Keratinocyte (primary cell): ENCODE measurements around the gene PTPN14.

Source experiments
- EZH2 ChIP-seq: IDR thresholded peaks from one replicate; pipeline ENCODE4 v1.6.1; 2012; ENCODE audit warnings: inconsistent platforms, mild to moderate bottlenecking, low read length, moderate library complexity
- TF ChIP-seq, protein P1 (sequence below), 3 experiments: IDR thresholded peaks in 1 of 3; conservative IDR thresholded peaks in 1 of 3; optimal IDR thresholded peaks in 1 of 3; 2 replicates in 2 of 3; 3 replicates in 1 of 3; pipeline versions ENCODE3 to v1.5.1; 2011; ENCODE audit warnings: low read length in 3 of 3, mild to moderate bottlenecking in 3 of 3, moderate library complexity in 2 of 3, control low read depth in 1 of 3, inconsistent platforms in 1 of 3; ENCODE audit not compliant: insufficient read depth in 2 of 3; ENCODE audit errors: extremely low read depth in 1 of 3

DNA sequence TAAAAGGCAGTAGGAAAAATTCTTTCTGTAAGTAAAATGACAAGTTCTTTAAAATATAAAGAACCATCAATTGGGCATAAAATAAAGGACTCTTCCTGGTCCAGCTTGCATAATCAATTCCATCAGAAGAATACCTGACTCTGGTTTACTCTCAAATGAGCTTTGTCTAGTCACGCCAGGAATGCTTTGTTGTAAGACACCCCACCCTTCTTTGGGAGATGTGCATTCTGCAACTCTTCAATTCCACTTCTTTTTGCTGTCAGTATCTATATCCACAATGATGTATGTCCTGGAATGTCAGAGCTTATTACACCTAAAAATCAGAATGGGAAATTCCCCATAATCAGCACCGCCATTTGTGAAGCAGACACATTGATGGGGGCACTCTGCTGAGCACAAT is 76.1 kb downstream of the PTPN14 start:
- TF ChIP-seq, protein P1, sequence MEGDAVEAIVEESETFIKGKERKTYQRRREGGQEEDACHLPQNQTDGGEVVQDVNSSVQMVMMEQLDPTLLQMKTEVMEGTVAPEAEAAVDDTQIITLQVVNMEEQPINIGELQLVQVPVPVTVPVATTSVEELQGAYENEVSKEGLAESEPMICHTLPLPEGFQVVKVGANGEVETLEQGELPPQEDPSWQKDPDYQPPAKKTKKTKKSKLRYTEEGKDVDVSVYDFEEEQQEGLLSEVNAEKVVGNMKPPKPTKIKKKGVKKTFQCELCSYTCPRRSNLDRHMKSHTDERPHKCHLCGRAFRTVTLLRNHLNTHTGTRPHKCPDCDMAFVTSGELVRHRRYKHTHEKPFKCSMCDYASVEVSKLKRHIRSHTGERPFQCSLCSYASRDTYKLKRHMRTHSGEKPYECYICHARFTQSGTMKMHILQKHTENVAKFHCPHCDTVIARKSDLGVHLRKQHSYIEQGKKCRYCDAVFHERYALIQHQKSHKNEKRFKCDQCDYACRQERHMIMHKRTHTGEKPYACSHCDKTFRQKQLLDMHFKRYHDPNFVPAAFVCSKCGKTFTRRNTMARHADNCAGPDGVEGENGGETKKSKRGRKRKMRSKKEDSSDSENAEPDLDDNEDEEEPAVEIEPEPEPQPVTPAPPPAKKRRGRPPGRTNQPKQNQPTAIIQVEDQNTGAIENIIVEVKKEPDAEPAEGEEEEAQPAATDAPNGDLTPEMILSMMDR (optimal IDR thresholded peaks at IDR 0.05 in 1 of 3, IDR thresholded peaks at IDR 0.05 in 1 of 3, conservative IDR thresholded peaks at IDR 0.05 in 1 of 3; ENCODE audit: extremely low read depth in 1 of 3, insufficient read depth in 2 of 3, low read length in 3 of 3): no peak
- TF ChIP-seq EZH2: no peak
